HG02798 (cell line): ENCODE data around the gene TBCK.
A peak's percentile ranks its signal among the peaks of the same experiment; 100 is the strongest.
"Not testable (repeated sequence)": the region's sequence is repeated elsewhere in the genome, so short reads cannot be mapped to it uniquely, and the experiment has no call there.

Experiments
- ATAC-seq: cut with Tn5 transposase; IDR thresholded peaks from one replicate; pipeline ENCODE4 v1.9.1; 2021; ENCODE audit warnings: mild to moderate bottlenecking; ENCODE audit not compliant: unreplicated experiment, poor library complexity

Gene TBCK

GRCh38 chr4:106245176-106245575 is 70.8 kb downstream of the TBCK start:
- no peak for ATAC-seq

GRCh38 chr4:106240699-106241098 is 75.3 kb downstream of the TBCK start:
- ATAC-seq, result no peak

- ATAC-seq, result peak; percentile 93
Measured at GRCh38 chr4:106238820-106239420, 77.1 kb downstream of the TBCK start.

GRCh38 chr4:106231931-106232330 is 84.1 kb downstream of the TBCK start:
- ATAC-seq, result no peak

- no peak for ATAC-seq
Measured at GRCh38 chr4:106222548-106222947, 93.5 kb downstream of the TBCK start.

GRCh38 chr4:106213291-106213690 is 102.7 kb downstream of the TBCK start:
- not testable (repeated sequence) for ATAC-seq

GRCh38 chr4:106210021-106210420 is 106.0 kb downstream of the TBCK start:
- ATAC-seq, result no peak

GRCh38 chr4:106208481-106209460 is 107.2 kb downstream of the TBCK start:
- no peak for ATAC-seq

GRCh38 chr4:106201373-106201772 is 114.6 kb downstream of the TBCK start:
- no peak for ATAC-seq

- ATAC-seq, result no peak
Measured at GRCh38 chr4:106195435-106195950, 120.5 kb downstream of the TBCK start.

GRCh38 chr4:106194801-106195200 is 121.2 kb downstream of the TBCK start:
- no peak for ATAC-seq

- ATAC-seq, result no peak
Measured at GRCh38 chr4:106192131-106192530, 123.9 kb downstream of the TBCK start.

GRCh38 chr4:106186201-106186600 is 129.8 kb downstream of the TBCK start:
- no peak for ATAC-seq

GRCh38 chr4:106183551-106183950 is 132.5 kb downstream of the TBCK start:
- no peak for ATAC-seq

GRCh38 chr4:106172861-106173260 is 143.1 kb downstream of the TBCK start:
- no peak for ATAC-seq

GRCh38 chr4:106165351-106166010 is 150.5 kb downstream of the TBCK start:
- no peak for ATAC-seq

- no peak for ATAC-seq
Measured at GRCh38 chr4:106162278-106162677, 153.7 kb downstream of the TBCK start.

GRCh38 chr4:106160560-106160959 is 155.4 kb downstream of the TBCK start:
- no peak for ATAC-seq

GRCh38 chr4:106149911-106150310 is 166.1 kb downstream of the TBCK start:
- no peak for ATAC-seq

- no peak for ATAC-seq
Measured at GRCh38 chr4:106149026-106149425, 167.0 kb downstream of the TBCK start.

GRCh38 chr4:106142616-106143127 is 173.3 kb downstream of the TBCK start:
- no peak for ATAC-seq
